K562 (cell line): ENCODE data around the gene FXYD4. TPM values are rescaled to one million over a fixed set of nuclear protein-coding genes. Genes with fewer than 3 reads are reported as not detected.
A peak's percentile ranks its signal among the peaks of the same experiment; 100 is the strongest.

Experiments
- BRD4 ChIP-seq: fragments of 200-600 bp; sonication (generic); IDR thresholded peaks from 2 replicates; pipeline ENCODE4 v1.6.1; 2017; ENCODE audit warnings: inconsistent platforms
- CREBBP ChIP-seq: IDR thresholded peaks from one replicate; pipeline ENCODE4 v1.6.1; 2012; ENCODE audit warnings: low read depth, mild to moderate bottlenecking, control low read depth, inconsistent platforms, low read length
- DEAF1 ChIP-seq: fragments of 450-650 bp; formaldehyde crosslinking; IDR thresholded peaks from 2 replicates; pipeline ENCODE4 v1.4.0; 2020; ENCODE audit warnings: mild to moderate bottlenecking, moderate library complexity
- E2F6 ChIP-seq, 2 experiments: IDR thresholded peaks; 2 replicates each; pipeline ENCODE4 v1.6.1; 2011; ENCODE audit warnings: borderline replicate concordance in 1 of 2, control low read depth in 1 of 2, low read depth in 1 of 2, low read length in 1 of 2, mild to moderate bottlenecking in 1 of 2, mixed read lengths in 1 of 2, moderate library complexity in 1 of 2; ENCODE audit not compliant: insufficient read depth in 1 of 2, insufficient read length in 1 of 2, poor library complexity in 1 of 2, severe bottlenecking in 1 of 2; ENCODE audit errors: extremely low read depth in 1 of 2
- ERF ChIP-seq: fragments of 450-650 bp; formaldehyde crosslinking; IDR thresholded peaks from 2 replicates; pipeline ENCODE4 v1.4.0; 2020; ENCODE audit warnings: mild to moderate bottlenecking, mixed read lengths
- HDAC8 ChIP-seq: fragments of 450-650 bp; IDR thresholded peaks from 2 replicates; pipeline ENCODE4 v1.6.1; 2016; ENCODE audit warnings: mild to moderate bottlenecking, missing genetic modification characterization, moderate library complexity, missing compliant biosample characterization
- HINFP ChIP-seq: fragments of 450-650 bp; conservative IDR thresholded peaks from 2 replicates; pipeline ENCODE4 v1.6.1; 2016; ENCODE audit warnings: missing genetic modification characterization, low read depth, mild to moderate bottlenecking, control low read depth, missing compliant biosample characterization
- KDM4B ChIP-seq, 2 experiments: fragments of 450-650 bp in 1 of 2; sonication (generic) in 1 of 2; IDR thresholded peaks; 2 replicates each; pipeline ENCODE4 v1.6.1; 2016 to 2017; ENCODE audit warnings: borderline replicate concordance in 2 of 2, antibody characterized with exemption in 1 of 2, low read depth in 1 of 2, mild to moderate bottlenecking in 1 of 2
- NBN ChIP-seq: fragments of 450-650 bp; IDR thresholded peaks from 2 replicates; pipeline ENCODE4 v1.6.1; 2016; ENCODE audit warnings: low read depth, mild to moderate bottlenecking
- NR2C2 ChIP-seq, 2 experiments: fragments of 200-800 bp in 1 of 2; sonication (Bioruptor generic) in 1 of 2; sonication (generic) in 1 of 2; formaldehyde crosslinking in 1 of 2; IDR thresholded peaks; 2 replicates each; pipeline versions ENCODE4 v1.6.1 to v1.8.0; 2016 to 2022; ENCODE audit warnings: mild to moderate bottlenecking in 1 of 2, missing compliant biosample characterization in 1 of 2, missing genetic modification characterization in 1 of 2, missing genetic modification reagents in 1 of 2
- PML ChIP-seq: IDR thresholded peaks from 2 replicates; pipeline ENCODE4 v1.6.1; 2012; ENCODE audit warnings: low read length, inconsistent platforms
- SIN3A ChIP-seq, 2 experiments: fragments of 150-350 bp in 1 of 2; IDR thresholded peaks; 2 replicates each; pipeline ENCODE4 v1.6.1; 2011 to 2016; ENCODE audit warnings: borderline replicate concordance in 2 of 2, low read depth in 2 of 2, low read length in 2 of 2, mild to moderate bottlenecking in 2 of 2, moderate library complexity in 2 of 2; ENCODE audit not compliant: control insufficient read depth in 1 of 2
- SIX5 ChIP-seq, 2 experiments: IDR thresholded peaks; 2 replicates each; pipeline ENCODE4 v1.6.1; 2011; ENCODE audit warnings: low read length in 2 of 2, borderline replicate concordance in 1 of 2, low read depth in 1 of 2, mild to moderate bottlenecking in 1 of 2, moderate library complexity in 1 of 2; ENCODE audit not compliant: insufficient read depth in 1 of 2
- SLC30A9 ChIP-seq: fragments of 250-450 bp; sonication (Bioruptor Pico); IDR thresholded peaks from 2 replicates; pipeline ENCODE4 v1.8.0; 2022; ENCODE audit warnings: mild to moderate bottlenecking, moderate library complexity
- SNRNP70 ChIP-seq: fragments of 200-400 bp; formaldehyde crosslinking; optimal IDR thresholded peaks from 2 replicates; pipeline ENCODE3; 2017; ENCODE audit warnings: low read depth, low read length
- ZNF830 ChIP-seq: fragments of 250-450 bp; sonication (Bioruptor Pico); IDR thresholded peaks from 2 replicates; pipeline ENCODE4 v1.5.0; 2021; ENCODE audit warnings: mild to moderate bottlenecking
- polyA plus RNA-seq, 8 experiments: library from polyadenylated mRNA; depleted of rRNA in 4 of 8; stranded (reverse) in 5 of 8; unstranded in 3 of 8; fragments of >200 nt; fragmentation: Nextera tagmentation in 2 of 8; fragmentation: Illumina TruSeq in 1 of 8; extraction: Ambion mirVana in 2 of 8; extraction: Trizol in 1 of 8; gene quantifications; 2 replicates each; pipeline versions ENCODE4 v1.2.1 to v1.2.3, GENCODE V29; 2011 to 2014; ENCODE audit warnings: inconsistent platforms in 1 of 8, missing spikeins in 1 of 8
- total RNA-seq, 7 experiments: library from RNA; depleted of rRNA in 6 of 7; stranded (reverse); fragments of >200 nt in 6 of 7; fragmentation: Illumina TruSeq in 2 of 7; extraction: Trizol in 2 of 7; gene quantifications; 2 replicates each; pipeline versions ENCODE4 v1.2.1 to v1.2.3, GENCODE V29; 2011 to 2021; ENCODE audit warnings: low replicate concordance in 1 of 7
- TF ChIP-seq, protein P1 (sequence below): fragments of 450-650 bp; formaldehyde crosslinking; IDR thresholded peaks from 2 replicates; pipeline ENCODE4 v1.4.0; 2020; ENCODE audit warnings: mild to moderate bottlenecking, mixed read lengths
- TF ChIP-seq, protein P2 (sequence below): fragments of 450-650 bp; formaldehyde crosslinking; IDR thresholded peaks from 2 replicates; pipeline ENCODE4 v1.4.0; 2020; ENCODE audit warnings: mild to moderate bottlenecking, moderate library complexity

Gene FXYD4
- total and polyA plus RNA-seq, 9 of the 15 experiments (the other 6 are each of a cell fraction or from before 2014, with no cell fraction given) = not detected

- no peak for TF ChIP-seq SLC30A9 (CRISPR knock-in tag)
- TF ChIP-seq NBN = 0 out of 2 replicates have a peak, but pooled peaks have one; percentile 23
- no peak for TF ChIP-seq CREBBP
- TF ChIP-seq PML = peak; percentile 70
- peak in 1 of 2 experiments; percentile 62; a peak in 1 of 4 replicates for TF ChIP-seq KDM4B (IDR thresholded peaks at IDR 0.05; ENCODE audit: borderline replicate concordance in 2 of 2, low read depth in 1 of 2)
- TF ChIP-seq SIX5 (IDR thresholded peaks at IDR 0.05; ENCODE audit: borderline replicate concordance in 1 of 2, insufficient read depth in 1 of 2, low read depth in 1 of 2, low read length in 2 of 2) = no peak
- peak; percentile 87 for TF ChIP-seq NR2C2 (CRISPR knock-in tag; IDR thresholded peaks at IDR 0.05)
- peak; percentile 80 for TF ChIP-seq NR2C2 (tag; IDR thresholded peaks at IDR 0.05)
- peak; percentile 95 for TF ChIP-seq ERF (CRISPR knock-in tag)
- TF ChIP-seq, protein P1, sequence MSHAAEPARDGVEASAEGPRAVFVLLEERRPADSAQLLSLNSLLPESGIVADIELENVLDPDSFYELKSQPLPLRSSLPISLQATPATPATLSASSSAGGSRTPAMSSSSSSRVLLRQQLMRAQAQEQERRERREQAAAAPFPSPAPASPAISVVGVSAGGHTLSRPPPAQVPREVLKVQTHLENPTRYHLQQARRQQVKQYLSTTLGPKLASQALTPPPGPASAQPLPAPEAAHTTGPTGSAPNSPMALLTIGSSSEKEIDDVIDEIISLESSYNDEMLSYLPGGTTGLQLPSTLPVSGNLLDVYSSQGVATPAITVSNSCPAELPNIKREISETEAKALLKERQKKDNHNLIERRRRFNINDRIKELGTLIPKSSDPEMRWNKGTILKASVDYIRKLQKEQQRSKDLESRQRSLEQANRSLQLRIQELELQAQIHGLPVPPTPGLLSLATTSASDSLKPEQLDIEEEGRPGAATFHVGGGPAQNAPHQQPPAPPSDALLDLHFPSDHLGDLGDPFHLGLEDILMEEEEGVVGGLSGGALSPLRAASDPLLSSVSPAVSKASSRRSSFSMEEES (CRISPR knock-in tag) = peak; percentile 89
- TF ChIP-seq DEAF1 = no peak
- peak; percentile 81; the same call in 1 of the 2 replicates for TF ChIP-seq ZNF830 (CRISPR knock-in tag)
- peak; percentile 99 for TF ChIP-seq E2F6 (IDR thresholded peaks at IDR 0.05; ENCODE audit: borderline replicate concordance in 1 of 2, extremely low read depth in 1 of 2, insufficient read depth in 1 of 2, insufficient read length in 1 of 2, low read depth in 1 of 2, low read length in 1 of 2, poor library complexity in 1 of 2, severe bottlenecking in 1 of 2)
- no peak for TF ChIP-seq SNRNP70
- peak; percentile 62 to 90; a peak in 2 of 4 replicates for TF ChIP-seq SIN3A (IDR thresholded peaks at IDR 0.05; ENCODE audit: borderline replicate concordance in 2 of 2, control insufficient read depth in 1 of 2, low read depth in 2 of 2, low read length in 2 of 2)
- peak; percentile 5; the same call in 1 of the 2 replicates for TF ChIP-seq BRD4
- TF ChIP-seq, protein P2, sequence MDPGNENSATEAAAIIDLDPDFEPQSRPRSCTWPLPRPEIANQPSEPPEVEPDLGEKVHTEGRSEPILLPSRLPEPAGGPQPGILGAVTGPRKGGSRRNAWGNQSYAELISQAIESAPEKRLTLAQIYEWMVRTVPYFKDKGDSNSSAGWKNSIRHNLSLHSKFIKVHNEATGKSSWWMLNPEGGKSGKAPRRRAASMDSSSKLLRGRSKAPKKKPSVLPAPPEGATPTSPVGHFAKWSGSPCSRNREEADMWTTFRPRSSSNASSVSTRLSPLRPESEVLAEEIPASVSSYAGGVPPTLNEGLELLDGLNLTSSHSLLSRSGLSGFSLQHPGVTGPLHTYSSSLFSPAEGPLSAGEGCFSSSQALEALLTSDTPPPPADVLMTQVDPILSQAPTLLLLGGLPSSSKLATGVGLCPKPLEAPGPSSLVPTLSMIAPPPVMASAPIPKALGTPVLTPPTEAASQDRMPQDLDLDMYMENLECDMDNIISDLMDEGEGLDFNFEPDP = no peak; the same call in 1 of the 2 replicates
- TF ChIP-seq HINFP = peak; percentile 12; the same call in 1 of the 2 replicates
- no peak for TF ChIP-seq HDAC8 (tag)
Observed at GRCh38 chr10:43396928-43397624, 25.6 kb downstream of the FXYD4 start (continued).
